ENCODE measurements around the gene MAGEA8.
"Not testable (repeated sequence)": the region's sequence is repeated elsewhere in the genome, so short reads cannot be mapped to it uniquely, and the experiment has no call there.

Gene MAGEA8

DNA sequence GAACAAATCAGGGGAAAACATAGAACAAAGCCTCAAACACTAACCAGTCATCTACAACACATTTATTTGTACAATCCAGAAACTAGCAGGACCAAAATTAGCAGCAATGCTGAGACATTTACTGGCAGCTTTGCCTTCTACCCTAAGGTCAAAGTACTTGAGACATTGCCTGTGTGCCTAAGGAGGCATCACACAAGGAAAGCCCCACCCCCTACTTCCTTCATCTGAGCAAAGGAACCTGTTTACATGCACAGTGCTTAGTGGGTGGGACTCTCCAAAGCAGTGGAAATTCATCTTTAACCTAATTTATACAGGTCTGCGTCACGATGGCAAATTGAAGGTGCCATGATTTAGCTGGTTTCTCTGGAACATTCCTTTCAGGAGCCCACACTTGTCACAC, 51.2 kb downstream of the MAGEA8 start:
- H3K4me1 ChIP-seq (ENCODE audit: control insufficient read depth, insufficient read depth, low read length); H3K9me3 ChIP-seq (ENCODE audit: control insufficient read depth, insufficient read depth, low read length); H3K36me3 ChIP-seq (ENCODE audit: control insufficient read depth, insufficient read depth, low read length); H3K9ac ChIP-seq (ENCODE audit: low read depth, low read length); H3K4me3 ChIP-seq (ENCODE audit: low read depth, low read length); H3K27me3 ChIP-seq (ENCODE audit: control insufficient read depth, insufficient read depth, low read length): not testable (repeated sequence)

DNA sequence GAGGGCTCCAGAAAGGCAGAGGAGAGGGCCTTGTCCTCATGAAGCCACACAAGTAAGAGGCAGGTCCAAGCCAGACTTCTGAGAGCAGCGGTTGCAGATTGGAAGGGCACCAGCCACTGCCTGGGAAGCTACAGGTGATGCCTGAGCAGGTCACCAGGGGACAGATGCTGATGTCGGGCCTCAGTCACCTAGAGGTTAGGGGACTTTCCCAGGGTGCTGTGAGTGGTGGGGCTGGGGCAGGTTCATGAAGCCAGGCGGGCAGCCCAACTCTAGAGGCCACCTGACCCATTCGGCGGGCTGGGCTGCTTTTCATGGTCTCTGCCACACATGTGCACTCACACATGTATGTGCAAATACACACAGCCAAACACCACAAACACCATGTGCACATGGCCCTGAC, 52.0 kb downstream of the MAGEA8 start:
- H3K27me3 ChIP-seq (ENCODE audit: control insufficient read depth, insufficient read depth, low read length); H3K4me1 ChIP-seq (ENCODE audit: control insufficient read depth, insufficient read depth, low read length); H3K36me3 ChIP-seq (ENCODE audit: control insufficient read depth, insufficient read depth, low read length); H3K4me3 ChIP-seq (ENCODE audit: low read depth, low read length); H3K9me3 ChIP-seq (ENCODE audit: control insufficient read depth, insufficient read depth, low read length); H3K9ac ChIP-seq (ENCODE audit: low read depth, low read length): not testable (repeated sequence)

DNA sequence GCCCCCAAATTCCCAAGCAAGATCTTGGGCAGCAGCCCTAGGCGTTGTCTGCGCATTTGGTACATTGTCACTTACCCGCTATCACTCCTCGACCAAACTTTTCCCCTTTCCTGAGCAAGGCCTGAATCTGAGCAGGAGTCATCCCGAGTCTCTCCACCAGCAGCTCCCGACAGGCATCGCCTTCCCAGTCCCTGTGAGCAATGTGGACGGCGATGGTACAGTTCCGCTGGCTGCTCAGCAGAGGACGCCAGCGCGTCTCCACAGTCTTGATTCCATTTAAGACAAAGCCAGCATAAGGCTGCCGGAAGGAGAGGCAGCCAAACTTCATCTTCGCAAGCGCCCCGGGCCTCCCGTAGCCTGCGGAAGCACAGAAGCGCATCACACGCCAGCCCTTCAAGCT, 52.6 kb downstream of the MAGEA8 start:
- not testable (repeated sequence) for H3K36me3 ChIP-seq (ENCODE audit: control insufficient read depth, insufficient read depth, low read length); H3K4me1 ChIP-seq (ENCODE audit: control insufficient read depth, insufficient read depth, low read length); H3K9ac ChIP-seq (ENCODE audit: low read depth, low read length); H3K27me3 ChIP-seq (ENCODE audit: control insufficient read depth, insufficient read depth, low read length); H3K4me3 ChIP-seq (ENCODE audit: low read depth, low read length); H3K9me3 ChIP-seq (ENCODE audit: control insufficient read depth, insufficient read depth, low read length)

Measured in iPS-15b (cell line).